Endothelial cell of umbilical vein (primary cell): ENCODE results near the gene ZNF792. TPM values are rescaled to one million over a fixed set of nuclear protein-coding genes. Genes with fewer than 3 reads are reported as not detected.
A peak's percentile ranks its signal among the peaks of the same experiment; 100 is the strongest.

ENCODE experiments used
- BruUV-seq: library from RNA; stranded (reverse); fragments of 400-500 nt; replicated peaks from 2 replicates; lab custom pipeline; 2021; lab: Mats Ljungman, UMichigan
- CTCF ChIA-PET: fragments of 300-600, 350-600 bp; sonication (Branson Sonifier 250); formaldehyde crosslinking; loops from one replicate; lab custom pipeline; 2021; ENCODE audit warnings: antibody characterized with exemption, inconsistent platforms; lab: Charles Lee
- POLR2A ChIA-PET: fragments of 300-600, 350-600 bp; sonication (Branson Sonifier 250); formaldehyde crosslinking; loops from one replicate; lab custom pipeline; 2021; ENCODE audit warnings: antibody characterized with exemption, inconsistent platforms; lab: Charles Lee
- DNase-seq: peaks from one replicate; pipeline ENCODE4 v3.0.0-alpha.2; 2011; ENCODE audit warnings: low read depth, low spot score
- FAIRE-seq: peaks from 2 replicates; lab custom pipeline; 2011; peaks lifted over from hg19 to GRCh38; lab: Jason Lieb, UNC
- H2AFZ ChIP-seq: 2 replicates; pipeline ENCODE4 v1.6.0; 2012; ENCODE audit warnings: low read depth, low read length, control low read depth, inconsistent platforms
- H3K27ac ChIP-seq: 2 replicates; pipeline ENCODE4 v1.5.1; 2011; ENCODE audit warnings: low read depth, mild to moderate bottlenecking, control low read depth, low read length, moderate library complexity; ENCODE audit not compliant: insufficient read depth
- H3K27me3 ChIP-seq, 2 experiments: 2 replicates each; pipeline versions ENCODE4 v1.6.0 to v1.6.1; 2011; ENCODE audit warnings: low read length in 2 of 2, mixed read lengths in 1 of 2; ENCODE audit not compliant: control insufficient read depth in 2 of 2, insufficient read depth in 2 of 2
- H3K36me3 ChIP-seq, 2 experiments: 2 replicates in 1 of 2; 3 replicates in 1 of 2; pipeline ENCODE4 v1.5.1; 2011; ENCODE audit warnings: low read length in 2 of 2, mild to moderate bottlenecking in 1 of 2, moderate library complexity in 1 of 2; ENCODE audit not compliant: control insufficient read depth in 2 of 2, insufficient read depth in 2 of 2; ENCODE audit errors: extremely low read depth in 1 of 2
- H3K4me1 ChIP-seq: 3 replicates; pipeline ENCODE4 v1.5.1; 2011; ENCODE audit warnings: mild to moderate bottlenecking, low read length; ENCODE audit not compliant: control insufficient read depth, insufficient read depth; ENCODE audit errors: extremely low read depth
- H3K4me2 ChIP-seq: 2 replicates; pipeline ENCODE4 v1.6.1; 2011; ENCODE audit warnings: low read length, control low read depth, mixed read lengths; ENCODE audit not compliant: insufficient read depth
- H3K4me3 ChIP-seq, 3 experiments: fragments of 200-600 bp in 1 of 3; sonication (generic), shearing (Covaris generic) in 1 of 3; replicated peaks in 1 of 3; 2 replicates each; pipeline ENCODE4 v1.5.1; 2011 to 2016; ENCODE audit warnings: control low read depth in 3 of 3, low read length in 3 of 3, mild to moderate bottlenecking in 2 of 3, inconsistent platforms in 1 of 3, low read depth in 1 of 3, moderate library complexity in 1 of 3; ENCODE audit not compliant: insufficient read depth in 1 of 3
- H3K79me2 ChIP-seq: 2 replicates; pipeline ENCODE4 v1.6.0; 2012; ENCODE audit warnings: low read length, inconsistent platforms; ENCODE audit not compliant: control insufficient read depth, insufficient read depth
- H3K9ac ChIP-seq: replicated peaks from 2 replicates; pipeline ENCODE3; 2011; ENCODE audit warnings: low read length, control low read depth; ENCODE audit not compliant: insufficient read depth; ENCODE audit errors: extremely low read depth
- H3K9me1 ChIP-seq: replicated peaks from 3 replicates; pipeline ENCODE4 v1.6.0; 2011; ENCODE audit warnings: mild to moderate bottlenecking, low read length; ENCODE audit not compliant: control insufficient read depth, insufficient read depth; ENCODE audit errors: extremely low read depth
- H3K9me3 ChIP-seq: replicated peaks from 2 replicates; pipeline ENCODE4 v1.5.1; 2012; ENCODE audit warnings: low read length, inconsistent platforms; ENCODE audit not compliant: control insufficient read depth, insufficient read depth
- H4K20me1 ChIP-seq: replicated peaks from 2 replicates; pipeline ENCODE3; 2011; ENCODE audit warnings: mild to moderate bottlenecking, low read length; ENCODE audit not compliant: control insufficient read depth, insufficient read depth; ENCODE audit errors: extremely low read depth
- EZH2 ChIP-seq: IDR thresholded peaks from 2 replicates; pipeline ENCODE4 v1.6.1; 2012; ENCODE audit warnings: borderline replicate concordance, low read depth, mild to moderate bottlenecking, moderate library complexity, low read length, inconsistent platforms; ENCODE audit not compliant: severe bottlenecking
- GATA2 ChIP-seq: IDR thresholded peaks from 2 replicates; pipeline ENCODE4 v1.7.0; 2011; ENCODE audit warnings: low read depth, mild to moderate bottlenecking, moderate library complexity, mixed read lengths, low read length; ENCODE audit not compliant: insufficient read length, insufficient read depth
- POLR2A ChIP-seq: IDR thresholded peaks from 2 replicates; pipeline ENCODE4 v1.6.1; 2012; ENCODE audit warnings: low read depth, mild to moderate bottlenecking, control low read depth, low read length
- POLR2AphosphoS5 ChIP-seq: IDR thresholded peaks from 2 replicates; pipeline ENCODE4 v1.6.1; 2012; ENCODE audit warnings: low read depth, mild to moderate bottlenecking, control low read depth, low read length, moderate library complexity; ENCODE audit not compliant: insufficient read depth
- dilution Hi-C: fragments of 300-500 bp; cut with MboI; formaldehyde crosslinking; loops from one replicate; pipeline ENCODE4 v1.15.0; 2019; ENCODE audit warnings: low sequenced_read_pairs; ENCODE audit not compliant: extremely low pct_ligation_motif_present
- intact Hi-C: fragments of 100-400 bp; cut with micrococcal nuclease; formaldehyde crosslinking; loops from one replicate; pipeline ENCODE4 v1.10.0; 2022
- polyA plus RNA-seq, 4 experiments: library from polyadenylated mRNA; depleted of rRNA in 3 of 4; stranded (reverse) in 3 of 4; unstranded in 1 of 4; fragments of >200 nt; gene quantifications; 2 replicates each; pipeline versions ENCODE4 v1.2.1 to v1.2.3, GENCODE V29; 2011 to 2012; ENCODE audit warnings: missing spikeins in 1 of 4
- total RNA-seq: library from RNA; stranded (reverse); gene quantifications from 2 replicates; pipeline ENCODE4 v1.2.3, GENCODE V29; 2021
- TF ChIP-seq, protein P1 (sequence below): IDR thresholded peaks from 2 replicates; pipeline ENCODE4 v1.6.1; 2011; ENCODE audit not compliant: insufficient read depth, insufficient read length
- TF ChIP-seq, protein P2 (sequence below), 2 donors: IDR thresholded peaks; 1 replicate in 1 of 2; 2 replicates in 1 of 2; pipeline ENCODE4 v1.5.1; 2011; ENCODE audit warnings: low read length in 2 of 2, mild to moderate bottlenecking in 2 of 2, moderate library complexity in 2 of 2, control low read depth in 1 of 2, inconsistent platforms in 1 of 2, low read depth in 1 of 2; ENCODE audit not compliant: insufficient read depth in 1 of 2; ENCODE audit errors: extremely low read depth in 1 of 2

ZNF792 gene
- total and polyA plus RNA-seq, 2 donors (not counting 3 experiments of a cell fraction or from before 2014, with no cell fraction given) = 11.3 to 19.8 TPM

DNA sequence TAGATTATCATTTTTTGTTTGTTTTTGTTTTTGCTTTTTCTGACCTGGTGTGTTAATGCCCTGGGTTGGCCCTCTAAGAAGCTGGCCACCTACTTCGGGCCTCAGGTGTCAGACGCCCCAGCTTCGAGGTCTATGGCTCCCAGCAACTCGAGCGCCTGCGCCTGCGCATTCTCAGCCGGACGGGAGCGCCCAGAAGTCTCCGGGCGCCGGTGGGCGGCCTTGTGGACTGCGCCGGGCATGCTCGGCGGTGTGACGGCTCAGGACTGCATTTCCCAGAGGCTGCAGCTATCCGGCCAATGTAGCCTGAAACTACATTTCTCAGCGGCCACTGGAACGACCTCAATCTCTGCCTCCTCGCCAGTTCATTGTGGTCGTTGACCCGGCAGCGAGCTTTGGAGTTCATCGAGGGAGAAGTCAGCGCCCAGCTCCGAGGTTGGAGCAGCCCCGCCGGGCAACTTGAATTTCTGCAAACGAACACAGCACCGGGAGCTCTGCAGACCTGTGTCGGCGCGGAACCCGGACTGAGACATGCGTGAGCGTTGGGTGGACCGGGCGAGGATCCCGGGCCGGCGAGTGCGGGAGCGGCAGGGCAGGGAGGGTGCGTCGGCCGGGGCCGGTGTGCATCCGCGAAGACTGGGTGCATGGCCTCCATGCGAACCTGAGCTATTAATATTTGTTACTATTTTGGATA is 37.2 kb downstream of the ZNF792 start, which contains the start of gene ZNF30:
Gene ZNF30 (plus strand): TSS at position 219 of the 691 bp plus-strand sequence. CDS start 3,045 bp downstream, outside the sequence.
- peak within 1 kb of the TSS; percentile 78 for H2AFZ ChIP-seq
- H3K27ac ChIP-seq = no peak within 1 kb of the TSS
- no peaks in the 10 kb centered on the region for H3K9me1 ChIP-seq
- ChIA-PET CTCF (interaction anchor here (0.8 to 2.0 kb wide), 7 partner anchors 10 to 133 kb away, joined by 3 to 11 read pairs (median 4); no protein-coding TSS in a partner anchor), POLR2A (interaction anchor here (0.6 to 1.6 kb wide), 3 partner anchors 16 to 249 kb away, joined by 3 to 5 read pairs (median 5); partner anchors contain the start of gene ZNF302)
- dilution Hi-C loops = no loop called here
- H3K9me3 ChIP-seq = no peaks in the 10 kb centered on the region
- DNase-seq (peak; percentile 92), FAIRE-seq (peak; percentile 97)
- peak within 1 kb of the TSS; percentile 30 for H3K9ac ChIP-seq
- H4K20me1 ChIP-seq = no peaks in the 10 kb centered on the region
- peaks cover 2 to 5% of the 10 kb centered on the region in 2 experiments for H3K27me3 ChIP-seq
- H3K79me2 ChIP-seq = no peaks in the 10 kb centered on the region
- peaks cover 9% of the 10 kb centered on the region for H3K4me1 ChIP-seq
- intact Hi-C loops = loop anchor here (2.0 to 10.0 kb wide), 3 partner anchors 36 to 192 kb away; partner anchors contain the start of genes GRAMD1A and ZNF181
- H3K4me2 ChIP-seq = peak within 1 kb of the TSS; percentile 84
- peak within 1 kb of the TSS; percentile 39 to 82 (median 50) for H3K4me3 ChIP-seq
- no TSS peak for BruUV-seq
- TF ChIP-seq GATA2 (no peak), POLR2AphosphoS5 (peak; percentile 66), POLR2A (peak; percentile 71)
- TF ChIP-seq, protein P1, sequence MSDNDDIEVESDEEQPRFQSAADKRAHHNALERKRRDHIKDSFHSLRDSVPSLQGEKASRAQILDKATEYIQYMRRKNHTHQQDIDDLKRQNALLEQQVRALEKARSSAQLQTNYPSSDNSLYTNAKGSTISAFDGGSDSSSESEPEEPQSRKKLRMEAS = no peak
- H3K36me3 ChIP-seq = no peaks in the 10 kb centered on the region

DNA sequence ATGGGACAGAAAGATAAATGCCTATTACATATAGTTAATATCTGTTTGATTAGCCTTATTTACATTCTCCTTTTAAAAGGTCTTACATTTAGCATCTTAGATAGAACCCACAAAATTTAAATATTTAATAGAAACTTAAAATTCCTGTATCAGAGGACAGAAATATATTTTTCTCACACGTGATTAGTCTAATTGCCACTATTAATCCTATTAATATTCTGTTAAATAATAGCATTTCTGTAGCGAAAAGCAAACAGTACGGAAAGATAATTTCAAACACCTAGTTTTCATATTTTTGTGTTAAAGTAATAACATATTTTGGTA is 37.7 kb downstream of the ZNF792 start:
- intact Hi-C loops = loop anchor here (2.0 to 10.0 kb wide), 3 partner anchors 36 to 192 kb away; partner anchors contain the start of genes GRAMD1A and ZNF181
- ChIA-PET POLR2A (interaction anchor here (1.4 to 1.6 kb wide), 2 partner anchors 36 to 249 kb away, joined by 5 read pairs; partner anchors contain the start of gene ZNF302), CTCF (interaction anchor here (0.8 to 2.0 kb wide), 5 partner anchors 10 to 133 kb away, joined by 3 to 11 read pairs (median 4); no protein-coding TSS in a partner anchor)
- no peaks in the 10 kb centered on the region for H4K20me1 ChIP-seq
- peak overlapping the region; percentile 84 for H3K4me2 ChIP-seq
- no TSS peak for BruUV-seq
- H3K9ac ChIP-seq = no peak overlapping the region
- dilution Hi-C loops = no loop called here
- H3K9me1 ChIP-seq = no peaks in the 10 kb centered on the region
- H2AFZ ChIP-seq = peak overlapping the region; percentile 78
- no peaks in the 10 kb centered on the region for H3K79me2 ChIP-seq
- H3K9me3 ChIP-seq = no peaks in the 10 kb centered on the region
- H3K4me1 ChIP-seq = peaks cover 9% of the 10 kb centered on the region
- DNase-seq (no peak), FAIRE-seq (no peak)
- H3K27ac ChIP-seq = no peak overlapping the region
- no peaks in the 10 kb centered on the region for H3K36me3 ChIP-seq
- H3K4me3 ChIP-seq = no peak overlapping the region
- TF ChIP-seq, protein P2, sequence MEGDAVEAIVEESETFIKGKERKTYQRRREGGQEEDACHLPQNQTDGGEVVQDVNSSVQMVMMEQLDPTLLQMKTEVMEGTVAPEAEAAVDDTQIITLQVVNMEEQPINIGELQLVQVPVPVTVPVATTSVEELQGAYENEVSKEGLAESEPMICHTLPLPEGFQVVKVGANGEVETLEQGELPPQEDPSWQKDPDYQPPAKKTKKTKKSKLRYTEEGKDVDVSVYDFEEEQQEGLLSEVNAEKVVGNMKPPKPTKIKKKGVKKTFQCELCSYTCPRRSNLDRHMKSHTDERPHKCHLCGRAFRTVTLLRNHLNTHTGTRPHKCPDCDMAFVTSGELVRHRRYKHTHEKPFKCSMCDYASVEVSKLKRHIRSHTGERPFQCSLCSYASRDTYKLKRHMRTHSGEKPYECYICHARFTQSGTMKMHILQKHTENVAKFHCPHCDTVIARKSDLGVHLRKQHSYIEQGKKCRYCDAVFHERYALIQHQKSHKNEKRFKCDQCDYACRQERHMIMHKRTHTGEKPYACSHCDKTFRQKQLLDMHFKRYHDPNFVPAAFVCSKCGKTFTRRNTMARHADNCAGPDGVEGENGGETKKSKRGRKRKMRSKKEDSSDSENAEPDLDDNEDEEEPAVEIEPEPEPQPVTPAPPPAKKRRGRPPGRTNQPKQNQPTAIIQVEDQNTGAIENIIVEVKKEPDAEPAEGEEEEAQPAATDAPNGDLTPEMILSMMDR (IDR thresholded peaks at IDR 0.05; ENCODE audit: extremely low read depth in 1 of 2, insufficient read depth in 1 of 2, low read depth in 1 of 2, low read length in 2 of 2) = no peak
- TF ChIP-seq POLR2AphosphoS5 (no peak), POLR2A (no peak), EZH2 (no peak)
- peaks cover 2 to 5% of the 10 kb centered on the region in 2 experiments for H3K27me3 ChIP-seq
